B cell (primary cell): ENCODE data around the gene OR6J1. TPM values are rescaled to one million over a fixed set of nuclear protein-coding genes. Genes with fewer than 3 reads are reported as not detected.

Source experiments
- ATAC-seq: fragments of 200-7000 bp; cut with Tn5 transposase; one replicate; pipeline ENCODE4 v1.10.0; 2021; ENCODE audit warnings: low read depth, mild to moderate bottlenecking, moderate number of reproducible peaks, moderate library complexity
- CTCF ChIA-PET: fragments of 350-600 bp; sonication (Branson Sonifier 250); formaldehyde crosslinking; loops from one replicate; lab custom pipeline; 2021; ENCODE audit warnings: antibody characterized with exemption, inconsistent platforms; lab: Charles Lee
- POLR2A ChIA-PET: fragments of 350-600 bp; sonication (Branson Sonifier 250); formaldehyde crosslinking; loops from one replicate; lab custom pipeline; 2021; ENCODE audit warnings: antibody characterized with exemption; lab: Charles Lee
- DNase-seq: peaks from one replicate; pipeline ENCODE4 v3.0.0; 2013
- H2AFZ ChIP-seq: 2 replicates; pipeline ENCODE4 v1.6.1; 2012; ENCODE audit warnings: mild to moderate bottlenecking, low read depth, low read length; ENCODE audit not compliant: insufficient read depth, poor library complexity, severe bottlenecking
- H3K27ac ChIP-seq, 2 donors: 1 replicate in 1 of 2; 2 replicates in 1 of 2; pipeline ENCODE4 v1.5.1; 2012 to 2013; ENCODE audit warnings: low read length in 2 of 2, mild to moderate bottlenecking in 2 of 2, moderate library complexity in 1 of 2
- H3K27me3 ChIP-seq, 4 experiments: fragments of 200-600 bp in 1 of 4; sonication (generic) in 1 of 4; replicated peaks in 1 of 4; 1 replicate in 2 of 4; 2 replicates in 2 of 4; pipeline versions ENCODE4 v1.6.1 to v1.7.0; 2013 to 2016; ENCODE audit warnings: low read length in 3 of 4, mild to moderate bottlenecking in 2 of 4, mixed read lengths in 1 of 4, moderate library complexity in 1 of 4; ENCODE audit not compliant: insufficient read depth in 4 of 4, control insufficient read depth in 3 of 4; ENCODE audit errors: control extremely low read depth in 1 of 4
- H3K36me3 ChIP-seq, 2 experiments: replicated peaks in 1 of 2; 1 replicate in 1 of 2; 2 replicates in 1 of 2; pipeline versions ENCODE4 v1.6.1 to v1.7.1; 2013; ENCODE audit warnings: low read length in 1 of 2; ENCODE audit not compliant: insufficient read depth in 2 of 2, control insufficient read depth in 1 of 2; ENCODE audit errors: control extremely low read depth in 1 of 2, extremely low read depth in 1 of 2
- H3K4me1 ChIP-seq, 2 donors: fragments of 200-600 bp in 1 of 2; sonication (generic) in 1 of 2; 1 replicate in 1 of 2; 2 replicates in 1 of 2; pipeline versions ENCODE4 v1.5.1 to v1.6.1; 2013 to 2017; ENCODE audit warnings: low read length in 2 of 2; ENCODE audit not compliant: control insufficient read depth in 2 of 2, insufficient read depth in 2 of 2
- H3K4me2 ChIP-seq: replicated peaks from 2 replicates; pipeline ENCODE3; 2012; ENCODE audit warnings: mild to moderate bottlenecking, low read depth, low read length; ENCODE audit not compliant: poor library complexity, severe bottlenecking
- H3K4me3 ChIP-seq, 5 experiments: fragments of 200-600 bp in 1 of 5; sonication (generic) in 1 of 5; 1 replicate in 3 of 5; 2 replicates in 2 of 5; pipeline versions ENCODE4 v1.5.1 to v1.7.0; 2011 to 2016; ENCODE audit warnings: low read length in 4 of 5, mild to moderate bottlenecking in 4 of 5, low read depth in 2 of 5, control low read depth in 1 of 5, moderate library complexity in 1 of 5; ENCODE audit not compliant: insufficient read depth in 1 of 5; ENCODE audit errors: control extremely low read depth in 1 of 5, extremely low read depth in 1 of 5
- H3K79me2 ChIP-seq: fragments of 200-600 bp; sonication (generic); one replicate; pipeline ENCODE4 v1.6.0; 2016; ENCODE audit warnings: low read length; ENCODE audit not compliant: control insufficient read depth, insufficient read depth
- H3K9ac ChIP-seq: fragments of 200-600 bp; sonication (generic); 2 replicates; pipeline ENCODE4 v1.6.1; 2017; ENCODE audit warnings: mild to moderate bottlenecking, low read length, moderate library complexity
- H3K9me3 ChIP-seq, 3 donors: one replicate each; pipeline versions ENCODE4 v1.6.1 to v1.7.1; 2013; ENCODE audit warnings: low read length in 2 of 3; ENCODE audit not compliant: control insufficient read depth in 2 of 3, insufficient read depth in 1 of 3; ENCODE audit errors: control extremely low read depth in 1 of 3
- H4K20me1 ChIP-seq: 2 replicates; pipeline ENCODE4 v1.6.0; 2012; ENCODE audit warnings: mild to moderate bottlenecking, low read length; ENCODE audit not compliant: insufficient read depth, control insufficient read depth, poor library complexity, severe bottlenecking
- H3K27ac Mint-ChIP-seq: one replicate; pipeline ENCODE4 v1.8.0; 2021; ENCODE audit warnings: mixed read lengths
- H3K27me3 Mint-ChIP-seq: one replicate; pipeline ENCODE4 v1.8.0; 2021; ENCODE audit warnings: mixed read lengths
- H3K4me1 Mint-ChIP-seq: one replicate; pipeline ENCODE4 v1.8.0; 2021; ENCODE audit warnings: mixed read lengths
- H3K4me3 Mint-ChIP-seq: one replicate; pipeline ENCODE4 v1.8.0; 2021; ENCODE audit warnings: mixed read lengths
- H3K9me3 Mint-ChIP-seq: one replicate; pipeline ENCODE4 v1.8.0; 2022; ENCODE audit warnings: mixed read lengths; ENCODE audit not compliant: insufficient read depth
- EZH2 ChIP-seq: IDR thresholded peaks from 2 replicates; pipeline ENCODE4 v1.6.1; 2012; ENCODE audit warnings: borderline replicate concordance, low read depth, mild to moderate bottlenecking, moderate library complexity, low read length; ENCODE audit not compliant: insufficient read depth, poor library complexity, severe bottlenecking
- WGBS: methylation state at CpG from one replicate; pipeline ENCODE4 v1.1.5; 2013; ENCODE audit warnings: missing lambda C conversion rate; ENCODE audit not compliant: insufficient coverage; 5-methylcytosine and 5-hydroxymethylcytosine counted together
- intact Hi-C: fragments of 100-400 bp; cut with micrococcal nuclease; formaldehyde crosslinking; loops from one replicate; pipeline ENCODE4 v1.10.0; 2022
- polyA plus RNA-seq: library from polyadenylated mRNA; depleted of rRNA; stranded (reverse); fragments of >200 nt; gene quantifications from 2 replicates; pipeline ENCODE4 v1.2.3, GENCODE V29; 2012
- total RNA-seq, 2 donors: library from RNA; stranded (reverse); fragments of 120-200 nt in 1 of 2; gene quantifications; 1 replicate in 1 of 2; 2 replicates in 1 of 2; pipeline versions ENCODE4 v1.2.3 to v1.2.4, GENCODE V29; 2013 to 2022
- TF ChIP-seq, protein P1 (sequence below): fragments of 200-600 bp; IDR thresholded peaks from one replicate; pipeline ENCODE4 v1.8.0; 2022; ENCODE audit warnings: antibody characterized with exemption, mild to moderate bottlenecking

The OR6J1 gene
- total and polyA plus RNA-seq, 2 donors (not counting 1 experiment from before 2014, with no cell fraction given) = not detected

DNA sequence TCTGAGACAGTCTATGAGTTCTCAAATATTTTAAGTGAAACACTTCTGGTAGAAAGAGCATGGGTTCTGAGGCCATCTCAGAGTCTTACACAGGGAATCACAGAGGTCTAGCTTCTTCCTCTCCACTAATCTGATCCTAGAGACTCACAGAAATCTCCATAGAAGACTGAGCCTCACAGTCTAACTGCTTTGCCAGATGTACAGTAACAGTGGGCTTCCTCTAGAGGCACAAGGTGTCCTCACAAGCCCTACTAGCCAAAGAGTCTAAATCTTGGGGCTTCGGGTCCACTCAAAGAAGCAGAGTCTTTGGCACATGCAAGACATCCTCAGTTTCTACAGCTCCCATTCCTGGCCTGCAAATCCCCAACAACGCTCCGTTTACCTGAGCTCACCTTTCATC, 14.1 kb downstream of the OR6J1 start:
- H3K4me3 Mint-ChIP-seq = no peak overlapping the region
- Histone ChIP-seq H3K27me3 (peaks cover 0 to 10% (median 1%) of the 10 kb centered on the region in 4 experiments), H3K4me3 (no peak overlapping the region), H3K9ac (no peak overlapping the region), H3K36me3 (no peaks in the 10 kb centered on the region), H3K4me2 (no peak overlapping the region), H3K27ac (no peak overlapping the region), H2AFZ (no peak overlapping the region), H3K79me2 (no peaks in the 10 kb centered on the region), H4K20me1 (no peaks in the 10 kb centered on the region), H3K9me3 (peaks cover 0 to 17% (median 0%) of the 10 kb centered on the region in 3 donors), H3K4me1 (no peaks in the 10 kb centered on the region)
- ChIA-PET POLR2A (no interaction called here), CTCF (no interaction called here)
- intact Hi-C loops = no loop called here
- no peak overlapping the region for H3K27ac Mint-ChIP-seq
- no peak for TF ChIP-seq EZH2
- TF ChIP-seq, protein P1, sequence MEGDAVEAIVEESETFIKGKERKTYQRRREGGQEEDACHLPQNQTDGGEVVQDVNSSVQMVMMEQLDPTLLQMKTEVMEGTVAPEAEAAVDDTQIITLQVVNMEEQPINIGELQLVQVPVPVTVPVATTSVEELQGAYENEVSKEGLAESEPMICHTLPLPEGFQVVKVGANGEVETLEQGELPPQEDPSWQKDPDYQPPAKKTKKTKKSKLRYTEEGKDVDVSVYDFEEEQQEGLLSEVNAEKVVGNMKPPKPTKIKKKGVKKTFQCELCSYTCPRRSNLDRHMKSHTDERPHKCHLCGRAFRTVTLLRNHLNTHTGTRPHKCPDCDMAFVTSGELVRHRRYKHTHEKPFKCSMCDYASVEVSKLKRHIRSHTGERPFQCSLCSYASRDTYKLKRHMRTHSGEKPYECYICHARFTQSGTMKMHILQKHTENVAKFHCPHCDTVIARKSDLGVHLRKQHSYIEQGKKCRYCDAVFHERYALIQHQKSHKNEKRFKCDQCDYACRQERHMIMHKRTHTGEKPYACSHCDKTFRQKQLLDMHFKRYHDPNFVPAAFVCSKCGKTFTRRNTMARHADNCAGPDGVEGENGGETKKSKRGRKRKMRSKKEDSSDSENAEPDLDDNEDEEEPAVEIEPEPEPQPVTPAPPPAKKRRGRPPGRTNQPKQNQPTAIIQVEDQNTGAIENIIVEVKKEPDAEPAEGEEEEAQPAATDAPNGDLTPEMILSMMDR = no peak
- peaks cover 7% of the 10 kb centered on the region for H3K9me3 Mint-ChIP-seq
- ATAC-seq = no peak
- peaks cover 39% of the 10 kb centered on the region for H3K27me3 Mint-ChIP-seq
- DNase-seq = no peak
- H3K4me1 Mint-ChIP-seq = no peaks in the 10 kb centered on the region
- WGBS = 100% methylated on average over 1 of the region's 3 CpGs

DNA sequence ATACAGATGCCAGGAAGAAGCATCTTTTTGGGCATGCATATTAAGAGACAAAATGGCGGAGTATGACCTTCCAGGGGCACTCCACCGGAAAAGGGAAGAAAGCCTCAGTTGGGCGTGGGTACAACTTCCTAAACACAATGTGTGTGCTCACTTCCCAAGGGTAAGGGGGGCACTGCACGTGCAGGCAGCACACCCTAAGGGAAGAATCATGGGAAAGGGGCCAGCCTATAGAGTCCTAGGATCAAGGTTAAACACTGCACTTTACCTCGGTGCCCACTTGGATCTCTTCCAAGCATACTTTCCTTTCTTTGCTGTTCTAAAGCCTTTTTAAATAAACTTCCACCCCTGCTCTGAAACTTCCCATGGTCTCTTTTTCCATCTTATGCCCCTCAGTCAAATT, 14.8 kb downstream of the OR6J1 start:
- Mint-ChIP-seq H3K4me1 (no peaks in the 10 kb centered on the region), H3K27me3 (peaks cover 39% of the 10 kb centered on the region), H3K4me3 (no peak overlapping the region), H3K9me3 (peaks cover 7% of the 10 kb centered on the region), H3K27ac (no peak overlapping the region)
- Histone ChIP-seq H3K4me2 (no peak overlapping the region), H3K27ac (no peak overlapping the region), H3K9me3 (peaks cover 0 to 17% (median 0%) of the 10 kb centered on the region in 3 donors), H3K79me2 (no peaks in the 10 kb centered on the region), H2AFZ (no peak overlapping the region), H3K36me3 (no peaks in the 10 kb centered on the region), H3K9ac (no peak overlapping the region), H3K4me1 (no peaks in the 10 kb centered on the region), H3K4me3 (no peak overlapping the region), H3K27me3 (peaks cover 0 to 10% (median 1%) of the 10 kb centered on the region in 4 experiments), H4K20me1 (no peaks in the 10 kb centered on the region)
- DNase-seq = no peak
- 74% methylated on average over 4 of the region's 5 CpGs for WGBS
- no peak for TF ChIP-seq EZH2
- TF ChIP-seq, protein P1 = no peak
- ChIA-PET CTCF (no interaction called here), POLR2A (no interaction called here)
- ATAC-seq = no peak
- intact Hi-C loops = no loop called here
